ENCODE results near the gene FMO3. TPM values are rescaled to one million over a fixed set of nuclear protein-coding genes. Genes with fewer than 3 reads are reported as not detected.

Gene FMO3
- total RNA-seq, 1 experiment from 2014 or later: not detected

DNA sequence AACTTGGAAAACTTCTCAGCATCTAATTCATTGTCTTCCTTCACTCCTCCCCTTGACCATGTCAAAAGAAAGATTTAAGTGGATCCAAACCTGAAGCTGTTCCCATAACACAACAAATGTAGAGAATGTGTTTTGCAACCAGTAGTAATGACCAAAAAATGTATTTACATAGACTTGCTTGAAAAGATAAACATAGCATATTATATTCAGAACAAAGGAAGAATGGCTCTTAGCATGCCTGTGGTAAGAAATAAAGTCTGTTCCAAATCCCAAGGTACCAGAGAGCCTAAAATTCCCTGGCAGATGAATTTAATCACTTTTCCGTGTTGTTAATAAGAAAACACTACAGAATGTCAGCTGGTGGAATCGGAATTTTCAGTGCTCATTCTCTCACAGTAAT, 36.8 kb downstream of the FMO3 start:
- TF ChIP-seq PRRX2 (CRISPR knock-in tag; IDR thresholded peaks at IDR 0.05): no peak
- TF ChIP-seq STAT6 (CRISPR knock-in tag; conservative IDR thresholded peaks at IDR 0.05; ENCODE audit: low read depth): no peak
- TF ChIP-seq, protein P1, sequence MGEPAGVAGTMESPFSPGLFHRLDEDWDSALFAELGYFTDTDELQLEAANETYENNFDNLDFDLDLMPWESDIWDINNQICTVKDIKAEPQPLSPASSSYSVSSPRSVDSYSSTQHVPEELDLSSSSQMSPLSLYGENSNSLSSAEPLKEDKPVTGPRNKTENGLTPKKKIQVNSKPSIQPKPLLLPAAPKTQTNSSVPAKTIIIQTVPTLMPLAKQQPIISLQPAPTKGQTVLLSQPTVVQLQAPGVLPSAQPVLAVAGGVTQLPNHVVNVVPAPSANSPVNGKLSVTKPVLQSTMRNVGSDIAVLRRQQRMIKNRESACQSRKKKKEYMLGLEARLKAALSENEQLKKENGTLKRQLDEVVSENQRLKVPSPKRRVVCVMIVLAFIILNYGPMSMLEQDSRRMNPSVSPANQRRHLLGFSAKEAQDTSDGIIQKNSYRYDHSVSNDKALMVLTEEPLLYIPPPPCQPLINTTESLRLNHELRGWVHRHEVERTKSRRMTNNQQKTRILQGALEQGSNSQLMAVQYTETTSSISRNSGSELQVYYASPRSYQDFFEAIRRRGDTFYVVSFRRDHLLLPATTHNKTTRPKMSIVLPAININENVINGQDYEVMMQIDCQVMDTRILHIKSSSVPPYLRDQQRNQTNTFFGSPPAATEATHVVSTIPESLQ (CRISPR knock-in tag; IDR thresholded peaks at IDR 0.05): no peak
- TF ChIP-seq SMAD4 (CRISPR knock-in tag; IDR thresholded peaks at IDR 0.05): no peak
- TF ChIP-seq E2F1 (CRISPR knock-in tag; IDR thresholded peaks at IDR 0.05): no peak
- no peak for TF ChIP-seq FOXK1 (CRISPR knock-in tag; IDR thresholded peaks at IDR 0.05)
- no peak for TF ChIP-seq IRF1 (CRISPR knock-in tag; IDR thresholded peaks at IDR 0.05)
- TF ChIP-seq, protein P2, sequence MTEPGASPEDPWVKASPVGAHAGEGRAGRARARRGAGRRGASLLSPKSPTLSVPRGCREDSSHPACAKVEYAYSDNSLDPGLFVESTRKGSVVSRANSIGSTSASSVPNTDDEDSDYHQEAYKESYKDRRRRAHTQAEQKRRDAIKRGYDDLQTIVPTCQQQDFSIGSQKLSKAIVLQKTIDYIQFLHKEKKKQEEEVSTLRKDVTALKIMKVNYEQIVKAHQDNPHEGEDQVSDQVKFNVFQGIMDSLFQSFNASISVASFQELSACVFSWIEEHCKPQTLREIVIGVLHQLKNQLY (CRISPR knock-in tag; IDR thresholded peaks at IDR 0.05): no peak
- no peaks in the 10 kb centered on the region for H3K27me3 Mint-ChIP-seq (ENCODE audit: low read depth)
- no peak for DNase-seq (ENCODE audit: low spot score)
- peak overlapping the region; percentile 10; the same call in 1 of the 2 replicates for H3K27ac Mint-ChIP-seq
- H3K4me3 Mint-ChIP-seq: no peak overlapping the region
- ChIA-PET CTCF (no interaction called here), POLR2A (no interaction called here)
- H3K9me3 Mint-ChIP-seq: peaks cover 14% of the 10 kb centered on the region
- no peaks in the 10 kb centered on the region for H3K36me3 Mint-ChIP-seq
- no peaks in the 10 kb centered on the region; the same call in none of the 2 replicates for H3K4me1 Mint-ChIP-seq
- ATAC-seq: no peak

DNA sequence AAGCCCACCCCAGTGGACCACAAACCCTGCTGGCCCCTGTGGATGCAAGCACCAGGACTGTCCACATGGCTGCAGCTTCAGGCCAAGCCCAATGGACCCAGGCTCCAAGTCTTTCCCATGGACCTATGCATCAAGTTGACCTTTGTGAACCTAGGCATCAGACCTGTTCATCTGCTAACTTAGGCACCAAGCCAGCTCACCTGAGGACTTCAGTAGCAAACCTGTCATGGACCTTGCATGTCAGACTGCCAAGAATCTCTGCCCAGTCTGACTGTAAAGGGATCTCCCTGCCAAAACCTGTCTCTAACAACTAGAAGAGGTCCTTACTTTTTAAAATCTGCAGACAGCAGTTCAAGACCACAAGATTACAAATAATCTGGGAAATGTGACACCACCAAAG, 37.8 kb downstream of the FMO3 start:
- H3K36me3 Mint-ChIP-seq: no peaks in the 10 kb centered on the region
- no peaks in the 10 kb centered on the region for H3K27me3 Mint-ChIP-seq (ENCODE audit: low read depth)
- no peaks in the 10 kb centered on the region; the same call in none of the 2 replicates for H3K4me1 Mint-ChIP-seq
- no peak overlapping the region for H3K4me3 Mint-ChIP-seq
- no peak overlapping the region for H3K27ac Mint-ChIP-seq
- CTCF ChIA-PET: interaction anchor here (1.1 kb wide), 1 partner anchor 13 kb away, joined by 3 read pairs; no protein-coding TSS in a partner anchor
- H3K9me3 Mint-ChIP-seq: peaks cover 14% of the 10 kb centered on the region
- TF ChIP-seq FOXK1 (CRISPR knock-in tag; IDR thresholded peaks at IDR 0.05): no peak
- TF ChIP-seq MYBL2 (CRISPR knock-in tag; IDR thresholded peaks at IDR 0.05): no peak
- TF ChIP-seq RORB (CRISPR knock-in tag; IDR thresholded peaks at IDR 0.05): no peak
- TF ChIP-seq ETV6 (CRISPR knock-in tag; IDR thresholded peaks at IDR 0.05): no peak
- no peak for TF ChIP-seq E2F1 (CRISPR knock-in tag; IDR thresholded peaks at IDR 0.05)
- no peak for TF ChIP-seq GTF2I (CRISPR knock-in tag; conservative IDR thresholded peaks at IDR 0.05)
- no peak for TF ChIP-seq ESRRA (CRISPR knock-in tag; IDR thresholded peaks at IDR 0.05; ENCODE audit: borderline replicate concordance)
- no peak for TF ChIP-seq CREB1 (CRISPR knock-in tag; IDR thresholded peaks at IDR 0.05)
- TF ChIP-seq MAX (CRISPR knock-in tag; IDR thresholded peaks at IDR 0.05): no peak
- TF ChIP-seq PRDM15 (CRISPR knock-in tag; IDR thresholded peaks at IDR 0.05): no peak
- TF ChIP-seq, protein P3, sequence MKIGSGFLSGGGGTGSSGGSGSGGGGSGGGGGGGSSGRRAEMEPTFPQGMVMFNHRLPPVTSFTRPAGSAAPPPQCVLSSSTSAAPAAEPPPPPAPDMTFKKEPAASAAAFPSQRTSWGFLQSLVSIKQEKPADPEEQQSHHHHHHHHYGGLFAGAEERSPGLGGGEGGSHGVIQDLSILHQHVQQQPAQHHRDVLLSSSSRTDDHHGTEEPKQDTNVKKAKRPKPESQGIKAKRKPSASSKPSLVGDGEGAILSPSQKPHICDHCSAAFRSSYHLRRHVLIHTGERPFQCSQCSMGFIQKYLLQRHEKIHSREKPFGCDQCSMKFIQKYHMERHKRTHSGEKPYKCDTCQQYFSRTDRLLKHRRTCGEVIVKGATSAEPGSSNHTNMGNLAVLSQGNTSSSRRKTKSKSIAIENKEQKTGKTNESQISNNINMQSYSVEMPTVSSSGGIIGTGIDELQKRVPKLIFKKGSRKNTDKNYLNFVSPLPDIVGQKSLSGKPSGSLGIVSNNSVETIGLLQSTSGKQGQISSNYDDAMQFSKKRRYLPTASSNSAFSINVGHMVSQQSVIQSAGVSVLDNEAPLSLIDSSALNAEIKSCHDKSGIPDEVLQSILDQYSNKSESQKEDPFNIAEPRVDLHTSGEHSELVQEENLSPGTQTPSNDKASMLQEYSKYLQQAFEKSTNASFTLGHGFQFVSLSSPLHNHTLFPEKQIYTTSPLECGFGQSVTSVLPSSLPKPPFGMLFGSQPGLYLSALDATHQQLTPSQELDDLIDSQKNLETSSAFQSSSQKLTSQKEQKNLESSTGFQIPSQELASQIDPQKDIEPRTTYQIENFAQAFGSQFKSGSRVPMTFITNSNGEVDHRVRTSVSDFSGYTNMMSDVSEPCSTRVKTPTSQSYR (CRISPR knock-in tag; IDR thresholded peaks at IDR 0.05): no peak
- TF ChIP-seq, protein P4, sequence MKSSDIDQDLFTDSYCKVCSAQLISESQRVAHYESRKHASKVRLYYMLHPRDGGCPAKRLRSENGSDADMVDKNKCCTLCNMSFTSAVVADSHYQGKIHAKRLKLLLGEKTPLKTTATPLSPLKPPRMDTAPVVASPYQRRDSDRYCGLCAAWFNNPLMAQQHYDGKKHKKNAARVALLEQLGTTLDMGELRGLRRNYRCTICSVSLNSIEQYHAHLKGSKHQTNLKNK (CRISPR knock-in tag; IDR thresholded peaks at IDR 0.05): no peak
- POLR2A ChIA-PET: no interaction called here
- DNase-seq (ENCODE audit: low spot score) (no peak), ATAC-seq (no peak)
